ENCODE measurements around the gene NAT8L. TPM values are rescaled to one million over a fixed set of nuclear protein-coding genes. Genes with fewer than 3 reads are reported as not detected.

The NAT8L gene
- total RNA-seq, 1 donor from 2014 or later, result 1.6 TPM

- Histone ChIP-seq H3K27me3 (ENCODE audit: insufficient read depth, low read length) (peaks cover 19% of the 10 kb centered on the region), H3K9me3 (ENCODE audit: insufficient read depth, low read depth, low read length) (no peaks in the 10 kb centered on the region), H3K4me3 (ENCODE audit: insufficient read depth, low read depth, low read length) (no peak overlapping the region), H3K27ac (ENCODE audit: low read depth, low read length) (no peak overlapping the region), H3K9ac (ENCODE audit: low read length) (no peak overlapping the region), H3K79me2 (ENCODE audit: insufficient read depth, low read length) (no peaks in the 10 kb centered on the region), H3K4me1 (ENCODE audit: insufficient read depth, low read length) (no peaks in the 10 kb centered on the region), H4K20me1 (ENCODE audit: insufficient read depth, low read length) (no peaks in the 10 kb centered on the region), H3K36me3 (ENCODE audit: insufficient read depth, low read length) (no peaks in the 10 kb centered on the region), H2AFZ (ENCODE audit: low read depth, low read length) (no peak overlapping the region), H3K4me2 (ENCODE audit: low read length) (no peak overlapping the region)
- peaks cover 22% of the 10 kb centered on the region for H3K27me3 Mint-ChIP-seq (ENCODE audit: low read depth, unreplicated experiment)
- no peak overlapping the region for H3K4me3 Mint-ChIP-seq (ENCODE audit: unreplicated experiment)
- no peak for TF ChIP-seq EZH2 (IDR thresholded peaks at IDR 0.05; ENCODE audit: insufficient read depth, low read length)
- no peaks in the 10 kb centered on the region for H3K4me1 Mint-ChIP-seq (ENCODE audit: low read depth, unreplicated experiment)
- no peaks in the 10 kb centered on the region for H3K36me3 Mint-ChIP-seq (ENCODE audit: low read depth, unreplicated experiment)
- FAIRE-seq, result no peak
- no peaks in the 10 kb centered on the region for H3K9me3 Mint-ChIP-seq (ENCODE audit: unreplicated experiment)
- no peak overlapping the region for H3K27ac Mint-ChIP-seq (ENCODE audit: unreplicated experiment)
- no peak for DNase-seq (ENCODE audit: low read depth)
Observed at GRCh38 chr4:2061186-2062131, 2.3 kb downstream of the NAT8L start.

GRCh38 chr4:2062168-2062807 lies 3.2 kb downstream of the NAT8L start:
- no peak for TF ChIP-seq EZH2 (IDR thresholded peaks at IDR 0.05; ENCODE audit: insufficient read depth, low read length)
- no peak for TF ChIP-seq CTCF (IDR thresholded peaks at IDR 0.05; ENCODE audit: insufficient read depth, low read depth, low read length)
- Histone ChIP-seq H3K36me3 (ENCODE audit: insufficient read depth, low read length) (no peaks in the 10 kb centered on the region), H3K9me3 (ENCODE audit: insufficient read depth, low read depth, low read length) (no peaks in the 10 kb centered on the region), H3K4me2 (ENCODE audit: low read length) (no peak overlapping the region), H3K79me2 (ENCODE audit: insufficient read depth, low read length) (no peaks in the 10 kb centered on the region), H3K4me1 (ENCODE audit: insufficient read depth, low read length) (no peaks in the 10 kb centered on the region), H3K27ac (ENCODE audit: low read depth, low read length) (no peak overlapping the region), H3K27me3 (ENCODE audit: insufficient read depth, low read length) (peaks cover 13% of the 10 kb centered on the region), H4K20me1 (ENCODE audit: insufficient read depth, low read length) (no peaks in the 10 kb centered on the region), H2AFZ (ENCODE audit: low read depth, low read length) (no peak overlapping the region), H3K9ac (ENCODE audit: low read length) (no peak overlapping the region), H3K4me3 (ENCODE audit: insufficient read depth, low read depth, low read length) (no peak overlapping the region)
- Mint-ChIP-seq H3K9me3 (ENCODE audit: unreplicated experiment) (no peaks in the 10 kb centered on the region), H3K36me3 (ENCODE audit: low read depth, unreplicated experiment) (no peaks in the 10 kb centered on the region), H3K27ac (ENCODE audit: unreplicated experiment) (no peak overlapping the region), H3K4me3 (ENCODE audit: unreplicated experiment) (no peak overlapping the region), H3K4me1 (ENCODE audit: low read depth, unreplicated experiment) (no peaks in the 10 kb centered on the region), H3K27me3 (ENCODE audit: low read depth, unreplicated experiment) (peaks cover 15% of the 10 kb centered on the region)
- DNase-seq (ENCODE audit: low read depth) (no peak), FAIRE-seq (no peak)

- no peaks in the 10 kb centered on the region for H3K4me1 ChIP-seq (ENCODE audit: insufficient read depth, low read length)
- H3K36me3 ChIP-seq (ENCODE audit: insufficient read depth, low read length), result no peaks in the 10 kb centered on the region
- no peak overlapping the region for H3K9ac ChIP-seq (ENCODE audit: low read length)
- no peaks in the 10 kb centered on the region for H4K20me1 ChIP-seq (ENCODE audit: insufficient read depth, low read length)
- H3K27me3 Mint-ChIP-seq (ENCODE audit: low read depth, unreplicated experiment), result peaks cover 9% of the 10 kb centered on the region
- H2AFZ ChIP-seq (ENCODE audit: low read depth, low read length), result no peak overlapping the region
- H3K4me2 ChIP-seq (ENCODE audit: low read length), result no peak overlapping the region
- peaks cover 6% of the 10 kb centered on the region for H3K27me3 ChIP-seq (ENCODE audit: insufficient read depth, low read length)
- H3K4me1 Mint-ChIP-seq (ENCODE audit: low read depth, unreplicated experiment), result no peaks in the 10 kb centered on the region
- peaks cover under 1% of the 10 kb centered on the region for H3K9me3 ChIP-seq (ENCODE audit: insufficient read depth, low read depth, low read length)
- H3K4me3 ChIP-seq (ENCODE audit: insufficient read depth, low read depth, low read length), result no peak overlapping the region
- no peaks in the 10 kb centered on the region for H3K79me2 ChIP-seq (ENCODE audit: insufficient read depth, low read length)
- no peaks in the 10 kb centered on the region for H3K9me3 Mint-ChIP-seq (ENCODE audit: unreplicated experiment)
- no peak overlapping the region for H3K27ac ChIP-seq (ENCODE audit: low read depth, low read length)
- no peak for DNase-seq (ENCODE audit: low read depth)
- no peak overlapping the region for H3K27ac Mint-ChIP-seq (ENCODE audit: unreplicated experiment)
- FAIRE-seq, result no peak
- H3K36me3 Mint-ChIP-seq (ENCODE audit: low read depth, unreplicated experiment), result no peaks in the 10 kb centered on the region
- TF ChIP-seq EZH2 (IDR thresholded peaks at IDR 0.05; ENCODE audit: insufficient read depth, low read length), result no peak
- no peak for TF ChIP-seq CTCF (IDR thresholded peaks at IDR 0.05; ENCODE audit: insufficient read depth, low read depth, low read length)
- no peak overlapping the region for H3K4me3 Mint-ChIP-seq (ENCODE audit: unreplicated experiment)
Observed at GRCh38 chr4:2062808-2063524, 3.8 kb downstream of the NAT8L start.

All from astrocyte (in vitro differentiated cells and primary cell).